Mesenchymal stem cell (in vitro differentiated cells and primary cell): ENCODE measurements around the gene TUBGCP5. TPM values are rescaled to one million over a fixed set of nuclear protein-coding genes. Genes with fewer than 3 reads are reported as not detected.
"Not testable (repeated sequence)": the region's sequence is repeated elsewhere in the genome, so short reads cannot be mapped to it uniquely, and the experiment has no call there.

ENCODE experiments used
- DNase-seq: peaks from one replicate; pipeline ENCODE4 v3.0.0-alpha.2; 2013
- H2AFZ ChIP-seq: one replicate; pipeline ENCODE4 v1.6.1; 2013; ENCODE audit warnings: low read depth, mild to moderate bottlenecking, control low read depth, inconsistent platforms, low read length, moderate library complexity
- H2AK5ac ChIP-seq: 2 replicates; pipeline ENCODE4 v1.6.1; 2013; ENCODE audit warnings: low read length, moderate library complexity, mild to moderate bottlenecking, inconsistent platforms; ENCODE audit not compliant: severe bottlenecking
- H2BK120ac ChIP-seq: one replicate; pipeline ENCODE4 v1.6.1; 2013; ENCODE audit warnings: low read depth, mild to moderate bottlenecking, inconsistent platforms, low read length, moderate library complexity
- H2BK12ac ChIP-seq, 2 experiments: one replicate each; pipeline ENCODE4 v1.6.1; 2013; ENCODE audit warnings: inconsistent platforms in 2 of 2, low read length in 2 of 2, mild to moderate bottlenecking in 2 of 2, moderate library complexity in 2 of 2, control low read depth in 1 of 2
- H2BK15ac ChIP-seq: one replicate; pipeline ENCODE4 v1.6.1; 2013; ENCODE audit warnings: mild to moderate bottlenecking, low read depth, inconsistent platforms; ENCODE audit not compliant: poor library complexity, severe bottlenecking
- H2BK5ac ChIP-seq: 2 replicates; pipeline ENCODE4 v1.6.1; 2013; ENCODE audit warnings: low read depth, mild to moderate bottlenecking, low read length, control low read depth, inconsistent platforms; ENCODE audit not compliant: poor library complexity, severe bottlenecking
- H3K14ac ChIP-seq, 2 experiments: one replicate each; pipeline ENCODE4 v1.6.1; 2013; ENCODE audit warnings: inconsistent platforms in 2 of 2, low read length in 2 of 2, control low read depth in 1 of 2, mild to moderate bottlenecking in 1 of 2, moderate library complexity in 1 of 2
- H3K18ac ChIP-seq, 2 experiments: one replicate each; pipeline ENCODE4 v1.6.1; 2013; ENCODE audit warnings: inconsistent platforms in 2 of 2, low read length in 2 of 2, control low read depth in 1 of 2, low read depth in 1 of 2, mild to moderate bottlenecking in 1 of 2
- H3K23ac ChIP-seq, 2 experiments: one replicate each; pipeline ENCODE4 v1.6.1; 2013; ENCODE audit warnings: inconsistent platforms in 2 of 2, low read length in 2 of 2, mild to moderate bottlenecking in 2 of 2, moderate library complexity in 2 of 2, control low read depth in 1 of 2
- H3K27ac ChIP-seq: 2 replicates; pipeline ENCODE4 v1.5.1; 2013; ENCODE audit warnings: mild to moderate bottlenecking, moderate library complexity, low read length, control low read depth, inconsistent platforms; ENCODE audit not compliant: poor library complexity, severe bottlenecking
- H3K27me3 ChIP-seq, 2 experiments: 2 replicates each; pipeline versions ENCODE4 v1.6.1 to v1.7.0; 2013; ENCODE audit warnings: low read length in 2 of 2, mild to moderate bottlenecking in 2 of 2, moderate library complexity in 2 of 2, control low read depth in 1 of 2, inconsistent platforms in 1 of 2; ENCODE audit not compliant: control insufficient read depth in 1 of 2, insufficient read depth in 1 of 2
- H3K36me3 ChIP-seq, 2 experiments: 2 replicates each; pipeline versions ENCODE4 v1.6.1 to v1.7.0; 2013; ENCODE audit warnings: low read length in 2 of 2, control low read depth in 1 of 2, inconsistent platforms in 1 of 2, low read depth in 1 of 2, mild to moderate bottlenecking in 1 of 2; ENCODE audit not compliant: insufficient read depth in 2 of 2, control insufficient read depth in 1 of 2
- H3K4ac ChIP-seq, 2 experiments: one replicate each; pipeline ENCODE4 v1.6.1; 2013; ENCODE audit warnings: inconsistent platforms in 2 of 2, low read length in 2 of 2, mild to moderate bottlenecking in 2 of 2, moderate library complexity in 2 of 2, control low read depth in 1 of 2, low read depth in 1 of 2
- H3K4me1 ChIP-seq: 2 replicates; pipeline ENCODE4 v1.6.1; 2013; ENCODE audit warnings: low read depth, low read length, control low read depth; ENCODE audit not compliant: control insufficient read depth, insufficient read depth
- H3K4me2 ChIP-seq: 2 replicates; pipeline ENCODE4 v1.6.1; 2013; ENCODE audit warnings: low read length, mild to moderate bottlenecking, inconsistent platforms; ENCODE audit not compliant: poor library complexity, severe bottlenecking
- H3K4me3 ChIP-seq, 2 experiments: 2 replicates each; pipeline versions ENCODE4 v1.5.1 to v1.7.0; 2013; ENCODE audit warnings: low read length in 2 of 2, mild to moderate bottlenecking in 2 of 2, control low read depth in 1 of 2, low read depth in 1 of 2; ENCODE audit not compliant: insufficient read depth in 1 of 2
- H3K79me1 ChIP-seq: replicated peaks from 2 replicates; pipeline ENCODE4 v1.6.1; 2013; ENCODE audit warnings: mild to moderate bottlenecking, control low read depth, low read length, inconsistent platforms; ENCODE audit not compliant: poor library complexity, severe bottlenecking
- H3K9ac ChIP-seq: 2 replicates; pipeline ENCODE4 v1.7.0; 2013; ENCODE audit warnings: mild to moderate bottlenecking, low read length, moderate library complexity
- H3K9me3 ChIP-seq: 2 replicates; pipeline ENCODE4 v1.7.0; 2013; ENCODE audit warnings: mild to moderate bottlenecking, low read length; ENCODE audit not compliant: control insufficient read depth
- H4K8ac ChIP-seq: one replicate; pipeline ENCODE4 v1.6.1; 2013; ENCODE audit warnings: inconsistent platforms, mild to moderate bottlenecking, low read length, moderate library complexity
- H4K91ac ChIP-seq: one replicate; pipeline ENCODE4 v1.6.1; 2013; ENCODE audit warnings: mild to moderate bottlenecking, low read length, inconsistent platforms
- WGBS: methylation state at CpG from one replicate; pipeline ENCODE4 v1.1.7; 2013; ENCODE audit warnings: mixed read lengths; 5-methylcytosine and 5-hydroxymethylcytosine counted together
- polyA plus RNA-seq, 2 experiments: library from polyadenylated mRNA; stranded (reverse); fragments of 200-250 nt; gene quantifications; one replicate each; pipeline ENCODE4 v1.2.3, GENCODE V29; 2013

TUBGCP5 gene
- polyA plus RNA-seq (2013, experiment 1 of 2), result 12.5 TPM
- 13.3 TPM for polyA plus RNA-seq (2013, experiment 2 of 2)

- Histone ChIP-seq H2BK120ac (peak within 1 kb of the TSS; percentile 8), H2BK5ac (peak within 1 kb of the TSS; percentile 33), H3K4me3 (peak within 1 kb of the TSS; percentile 88 to 91), H3K36me3 (peaks cover 13 to 28% of the 10 kb centered on the region in 2 experiments), H3K18ac (peak within 1 kb of the TSS; percentile 74 to 92), H3K9ac (peak within 1 kb of the TSS; percentile 92), H3K4ac (peak within 1 kb of the TSS in 1 of 2 experiments; percentile 85), H3K79me1 (peaks cover 17% of the 10 kb centered on the region), H4K8ac (peak within 1 kb of the TSS; percentile 97), H3K4me1 (peaks cover 4% of the 10 kb centered on the region), H3K9me3 (no peaks in the 10 kb centered on the region), H3K23ac (peak within 1 kb of the TSS in 1 of 2 experiments; percentile 66), H3K14ac (peak within 1 kb of the TSS in 1 of 2 experiments; percentile 96), H2AFZ (peak within 1 kb of the TSS; percentile 91), H2AK5ac (no peak within 1 kb of the TSS), H3K4me2 (peak within 1 kb of the TSS; percentile 73), H2BK15ac (peak within 1 kb of the TSS; percentile 95), H3K27me3 (no peaks in the 10 kb centered on the region), H2BK12ac (peak within 1 kb of the TSS in 1 of 2 experiments; percentile 15), H3K27ac (peak within 1 kb of the TSS; percentile 70), H4K91ac (peak within 1 kb of the TSS; percentile 82)
- peak; percentile 98 for DNase-seq
- under 1% methylated on average over 67 of the region's 92 CpGs for WGBS
Measured at GRCh38 chr15:23039143-23039916, at the start of gene TUBGCP5. Gene TUBGCP5, minus strand, starts transcription at chr15:23039569. Its CDS starts 26 bp downstream, at chr15:23039543.

GRCh38 chr15:23083115-23083514, 43.7 kb upstream of the TUBGCP5 start:
- no peak overlapping the region for H3K14ac ChIP-seq
- no peak overlapping the region for H3K4ac ChIP-seq
- no peak overlapping the region for H2AK5ac ChIP-seq
- no peak overlapping the region for H3K27ac ChIP-seq
- H4K8ac ChIP-seq, result no peak overlapping the region
- no peak overlapping the region for H3K18ac ChIP-seq
- H2AFZ ChIP-seq, result no peak overlapping the region
- H3K4me3 ChIP-seq, result no peak overlapping the region
- H2BK5ac ChIP-seq, result no peak overlapping the region
- no peak overlapping the region for H2BK120ac ChIP-seq
- H3K9ac ChIP-seq, result no peak overlapping the region
- no peaks in the 10 kb centered on the region for H3K79me1 ChIP-seq
- WGBS, result 70% methylated on average over 1 of the region's 1 CpG
- H2BK15ac ChIP-seq, result no peak overlapping the region
- no peak for DNase-seq
- H3K36me3 ChIP-seq, result no peaks in the 10 kb centered on the region
- H3K27me3 ChIP-seq, result peaks cover 0 to 16% of the 10 kb centered on the region in 2 experiments
- H3K23ac ChIP-seq, result no peak overlapping the region
- no peaks in the 10 kb centered on the region for H3K4me1 ChIP-seq
- no peaks in the 10 kb centered on the region for H3K9me3 ChIP-seq
- no peak overlapping the region for H2BK12ac ChIP-seq
- H3K4me2 ChIP-seq, result no peak overlapping the region
- no peak overlapping the region for H4K91ac ChIP-seq

DNA sequence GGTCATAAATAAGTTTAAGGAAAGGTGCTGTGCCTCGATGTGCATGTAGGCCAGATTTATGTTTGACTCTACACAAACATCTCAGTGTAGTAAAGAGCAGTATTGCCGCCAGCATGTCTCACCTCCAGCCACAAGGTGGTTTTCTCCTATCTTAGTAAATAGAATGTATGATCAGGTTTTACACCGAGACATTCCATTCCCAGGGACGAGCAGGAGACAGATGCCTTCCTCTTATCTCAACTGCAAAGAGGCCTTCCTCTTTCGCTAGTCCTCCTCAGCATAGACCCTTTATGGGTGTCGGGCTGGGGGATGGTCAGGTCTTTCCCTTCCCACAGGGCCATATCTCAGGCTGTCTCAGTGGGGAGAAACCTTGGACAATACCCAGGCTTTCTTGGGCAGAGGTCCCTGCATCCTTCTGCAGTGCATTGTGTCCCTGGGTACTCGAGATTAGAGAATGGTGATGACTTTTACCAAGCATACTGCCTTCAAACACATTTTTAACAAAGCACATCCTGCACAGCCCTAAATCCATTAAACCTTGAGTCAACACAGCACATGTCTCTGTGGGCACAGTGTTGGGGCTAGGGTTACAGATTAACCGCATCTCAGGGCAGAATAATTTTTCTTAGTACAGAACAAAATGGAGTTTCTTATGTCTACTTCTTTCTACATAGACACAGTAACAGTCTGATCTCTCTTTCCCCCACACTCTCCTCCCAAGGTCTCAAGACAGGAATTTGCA, 42.8 kb upstream of the TUBGCP5 start:
- H3K36me3 ChIP-seq, H3K4me2 ChIP-seq, H2BK120ac ChIP-seq, H3K4me3 ChIP-seq, H2BK15ac ChIP-seq, H3K27ac ChIP-seq, H2AK5ac ChIP-seq, H3K79me1 ChIP-seq, H3K9me3 ChIP-seq, H3K4me1 ChIP-seq, H3K14ac ChIP-seq, H3K4ac ChIP-seq, H2AFZ ChIP-seq, H4K8ac ChIP-seq, H2BK12ac ChIP-seq, DNase-seq, H2BK5ac ChIP-seq, H4K91ac ChIP-seq, H3K23ac ChIP-seq, H3K9ac ChIP-seq, H3K18ac ChIP-seq: not testable (repeated sequence)
- WGBS, result 70% methylated on average over 4 of the region's 8 CpGs
- peaks cover 0 to 16% of the 10 kb centered on the region in 2 experiments for H3K27me3 ChIP-seq

- no peak overlapping the region for H2AK5ac ChIP-seq
- H3K27ac ChIP-seq, result no peak overlapping the region
- H3K27me3 ChIP-seq, result peaks cover 0 to 10% of the 10 kb centered on the region in 2 experiments
- H4K91ac ChIP-seq, result no peak overlapping the region
- no peaks in the 10 kb centered on the region for H3K9me3 ChIP-seq
- H2BK15ac ChIP-seq, result no peak overlapping the region
- H3K4ac ChIP-seq, result no peak overlapping the region
- H2BK5ac ChIP-seq, result no peak overlapping the region
- no peaks in the 10 kb centered on the region for H3K4me1 ChIP-seq
- no peak for DNase-seq
- H2BK120ac ChIP-seq, result no peak overlapping the region
- H3K9ac ChIP-seq, result no peak overlapping the region
- WGBS, result 70% methylated on average over 3 of the region's 3 CpGs
- H2BK12ac ChIP-seq, result no peak overlapping the region
- H3K4me3 ChIP-seq, result no peak overlapping the region
- H3K4me2 ChIP-seq, result no peak overlapping the region
- H3K79me1 ChIP-seq, result no peaks in the 10 kb centered on the region
- no peak overlapping the region for H2AFZ ChIP-seq
- no peak overlapping the region for H4K8ac ChIP-seq
- no peak overlapping the region for H3K23ac ChIP-seq
- H3K18ac ChIP-seq, result no peak overlapping the region
- H3K36me3 ChIP-seq, result no peaks in the 10 kb centered on the region
- H3K14ac ChIP-seq, result no peak overlapping the region
Measured at GRCh38 chr15:23081271-23081670, 41.9 kb upstream of the TUBGCP5 start.
